Kidney epithelial cell (primary cell): Measurements from ENCODE around the gene ALX3. TPM values are rescaled to one million over a fixed set of nuclear protein-coding genes. Genes with fewer than 3 reads are reported as not detected.

Experiments
- DNase-seq: peaks from one replicate; pipeline ENCODE4 v3.0.0-alpha.2; 2010; ENCODE audit warnings: low read depth
- H3K27me3 ChIP-seq: 2 replicates; pipeline ENCODE4 v1.6.0; 2011; ENCODE audit warnings: low read length; ENCODE audit not compliant: control insufficient read depth, insufficient read depth
- H3K36me3 ChIP-seq: 2 replicates; pipeline ENCODE4 v1.5.1; 2011; ENCODE audit warnings: low read length; ENCODE audit not compliant: control insufficient read depth, insufficient read depth
- H3K4me3 ChIP-seq: 2 replicates; pipeline ENCODE4 v1.5.1; 2011; ENCODE audit warnings: low read depth, mild to moderate bottlenecking, control low read depth, low read length
- CTCF ChIP-seq: IDR thresholded peaks from 2 replicates; pipeline ENCODE4 v1.5.1; 2011; ENCODE audit warnings: mild to moderate bottlenecking, moderate library complexity, low read length, control low read depth, inconsistent platforms; ENCODE audit not compliant: insufficient read depth, poor library complexity, severe bottlenecking
- total RNA-seq: library from RNA; depleted of rRNA; stranded (reverse); fragments of >200 nt; gene quantifications from 2 replicates; pipeline ENCODE4 v1.2.3, GENCODE V29; 2015

The ALX3 gene
- total RNA-seq, 1 donor from 2014 or later, result not detected

DNA sequence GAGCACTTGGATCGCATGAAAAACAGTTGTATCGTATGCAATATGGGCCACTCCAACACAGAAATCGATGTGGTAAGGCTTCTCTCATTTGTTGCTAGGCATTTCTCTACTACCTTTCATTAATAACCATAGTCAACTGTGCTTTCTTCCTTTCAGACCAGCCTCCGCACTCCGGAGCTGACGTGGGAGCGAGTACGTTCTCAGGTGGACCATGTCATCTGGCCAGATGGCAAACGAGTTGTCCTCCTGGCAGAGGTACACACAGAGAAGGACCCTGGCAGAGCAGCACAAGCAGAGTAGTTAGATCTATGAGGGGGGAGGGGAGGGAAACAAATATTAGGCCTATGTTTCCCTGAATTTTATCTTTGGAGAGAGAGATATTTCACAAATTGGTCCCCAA, 52.1 kb downstream of the ALX3 start:
- TF ChIP-seq CTCF, result no peak
- peaks cover 2% of the 10 kb centered on the region for H3K36me3 ChIP-seq
- no peak for DNase-seq
- no peaks in the 10 kb centered on the region for H3K27me3 ChIP-seq
- H3K4me3 ChIP-seq, result no peak overlapping the region

DNA sequence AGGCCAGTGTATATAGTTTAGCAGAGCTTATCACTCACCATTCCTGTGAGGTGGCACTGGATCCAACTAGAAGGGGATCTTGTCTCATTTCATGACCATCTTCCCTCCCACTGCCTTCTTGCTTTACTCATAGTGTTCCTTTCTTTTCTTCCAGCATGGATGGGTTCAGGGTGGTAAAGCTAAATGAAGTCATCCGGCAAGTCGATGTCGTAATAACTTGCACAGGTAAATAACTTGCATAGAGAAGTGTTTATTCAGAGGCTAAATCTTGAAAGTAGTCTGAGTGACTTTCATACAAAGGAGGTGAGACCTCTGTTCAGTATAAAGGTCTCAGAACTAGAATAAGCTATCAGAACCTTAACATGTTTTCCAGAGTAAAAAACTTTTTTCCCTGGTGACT, 52.7 kb downstream of the ALX3 start:
- H3K36me3 ChIP-seq, result peaks cover 2% of the 10 kb centered on the region

GRCh38 chr1:110012100-110012780, 58.2 kb downstream of the ALX3 start:
- peaks cover 2% of the 10 kb centered on the region for H3K36me3 ChIP-seq
- H3K27me3 ChIP-seq, result no peaks in the 10 kb centered on the region
- no peak overlapping the region for H3K4me3 ChIP-seq
- DNase-seq, result no peak
- no peak for TF ChIP-seq CTCF

More for the DNA sequence above, 52.7 kb downstream of the ALX3 start:
- DNase-seq, result no peak
- no peaks in the 10 kb centered on the region for H3K27me3 ChIP-seq
- TF ChIP-seq CTCF, result no peak
- H3K4me3 ChIP-seq, result no peak overlapping the region

DNA sequence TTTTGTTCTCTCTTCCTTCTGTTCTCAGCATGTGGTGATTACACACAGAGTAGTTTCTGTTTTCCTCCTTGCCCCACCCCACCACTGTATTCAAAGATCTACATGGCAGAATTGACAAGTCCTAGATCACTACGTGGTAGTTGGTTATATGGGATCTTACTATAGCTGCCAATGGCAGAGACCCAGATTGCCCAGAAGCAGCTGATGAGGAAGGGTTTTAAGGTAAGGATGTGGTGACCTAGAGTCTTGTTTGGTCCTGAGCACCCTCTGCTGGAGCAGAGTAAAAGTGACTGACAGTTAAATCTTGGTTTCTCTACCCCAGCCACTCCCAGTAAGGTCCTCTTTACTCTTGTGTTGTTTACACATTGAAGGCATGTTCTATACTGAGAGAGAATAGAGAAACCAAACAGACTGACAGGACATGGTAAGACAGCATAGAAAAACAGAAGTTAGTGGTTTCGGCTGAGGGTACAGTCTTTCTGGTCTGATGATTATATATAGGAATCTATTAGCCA, 58.9 kb downstream of the ALX3 start:
- H3K27me3 ChIP-seq, result no peaks in the 10 kb centered on the region
- TF ChIP-seq CTCF, result peak; percentile 62
- H3K36me3 ChIP-seq, result no peaks in the 10 kb centered on the region
- H3K4me3 ChIP-seq, result no peak overlapping the region
- no peak for DNase-seq

Other genes starting within 250 kb of the ALX3 start
- gene CSF1, start 159.8 kb downstream of the ALX3 start, total RNA-seq, result 53.4 and 78.5 TPM in 2 replicates
- gene AHCYL1, start 85.9 kb downstream of the ALX3 start, total RNA-seq, result 40.1 and 43.9 TPM in 2 replicates
- gene STRIP1, start 36.0 kb downstream of the ALX3 start, total RNA-seq, result 32.9 and 41.0 TPM in 2 replicates
- not detected in 2 replicates for gene UBL4B, start 41.8 kb upstream of the ALX3 start, total RNA-seq
- 0.42 and 0.75 TPM in 2 replicates for gene SLC6A17, start 79.8 kb upstream of the ALX3 start, total RNA-seq
- gene KCNC4, start 139.6 kb upstream of the ALX3 start, total RNA-seq, result 1.8 and 2.3 TPM in 2 replicates